Cerebellar cortex (tissue), 1 donor: ENCODE measurements around the gene ALPK1.
"Not testable (repeated sequence)": the region's sequence is repeated elsewhere in the genome, so short reads cannot be mapped to it uniquely, and the experiment has no call there.

Source experiments
- DNase-seq: peaks from one replicate; pipeline ENCODE4 v3.0.0-alpha.2; 2015; ENCODE audit warnings: low spot score

The ALPK1 gene

DNA sequence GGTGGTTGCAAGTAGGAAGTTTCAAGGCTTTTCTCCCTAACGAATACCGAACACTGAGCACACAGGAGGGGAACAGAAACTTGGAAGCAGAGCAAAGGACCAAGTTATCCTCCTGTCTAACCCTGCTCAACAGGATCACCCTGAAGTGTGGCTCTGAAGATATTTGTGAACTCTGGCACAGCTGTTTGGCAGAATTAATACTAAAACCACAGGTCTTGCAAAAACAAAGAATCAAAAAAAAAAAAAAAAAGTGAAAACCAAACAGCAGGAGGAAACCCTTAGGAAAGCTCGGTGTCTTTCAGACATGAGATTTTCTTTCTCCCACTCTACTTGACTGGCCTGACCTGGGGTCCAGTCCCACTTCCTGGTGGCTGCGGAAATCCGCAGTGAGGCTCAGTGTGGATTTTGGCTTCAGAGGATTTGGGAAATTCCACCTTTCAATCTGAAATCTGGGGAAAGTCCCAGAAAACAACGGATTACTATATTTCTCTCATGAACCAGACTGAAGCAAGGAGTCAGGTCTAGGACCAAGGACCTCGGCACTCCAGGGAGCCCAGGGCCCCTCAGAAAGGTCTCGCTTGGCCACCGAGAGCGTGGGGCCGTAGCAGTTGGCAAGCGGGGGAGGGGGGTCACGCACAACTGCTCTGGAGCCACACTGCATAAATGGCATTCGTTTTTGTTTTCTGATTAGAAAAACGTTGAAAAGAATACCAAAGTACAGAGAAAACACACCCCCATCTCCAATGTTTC, 12.3 kb upstream of the ALPK1 start:
- peak; percentile 49 for DNase-seq

DNA sequence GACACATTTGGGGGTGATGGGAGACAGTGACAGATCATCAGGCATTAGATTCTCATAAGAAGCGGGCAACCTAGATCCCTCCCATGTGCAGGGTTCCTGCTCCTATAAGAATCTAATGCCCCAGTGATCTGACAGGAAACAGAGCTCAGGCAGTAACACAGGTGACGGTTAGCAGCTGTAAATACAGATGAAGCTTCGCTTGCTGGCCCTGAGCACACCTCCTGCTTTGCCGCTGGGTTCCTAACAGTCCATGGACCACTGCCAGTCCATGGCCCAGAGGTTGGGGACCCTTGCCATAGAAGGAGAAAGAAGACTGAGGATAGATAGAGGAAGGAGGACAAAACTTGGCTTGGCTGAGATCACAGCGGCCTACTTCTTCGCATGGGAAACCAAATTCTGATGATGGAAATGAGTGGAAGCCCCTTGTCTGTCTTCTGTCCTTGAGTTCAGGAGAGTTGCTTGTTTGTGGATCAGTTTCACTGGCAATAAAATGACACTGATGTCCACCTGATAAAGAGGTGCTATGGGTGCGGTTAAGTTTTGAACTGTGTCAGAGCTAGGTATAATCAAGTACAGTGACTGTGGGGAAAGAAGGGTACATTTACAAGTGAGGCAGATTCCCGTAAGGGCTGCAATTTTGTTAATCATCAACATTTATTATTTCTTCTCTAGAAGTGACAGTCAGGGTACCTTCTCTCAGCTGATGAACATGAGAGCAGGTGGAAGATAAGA, 9.7 kb upstream of the ALPK1 start:
- DNase-seq: no peak

DNA sequence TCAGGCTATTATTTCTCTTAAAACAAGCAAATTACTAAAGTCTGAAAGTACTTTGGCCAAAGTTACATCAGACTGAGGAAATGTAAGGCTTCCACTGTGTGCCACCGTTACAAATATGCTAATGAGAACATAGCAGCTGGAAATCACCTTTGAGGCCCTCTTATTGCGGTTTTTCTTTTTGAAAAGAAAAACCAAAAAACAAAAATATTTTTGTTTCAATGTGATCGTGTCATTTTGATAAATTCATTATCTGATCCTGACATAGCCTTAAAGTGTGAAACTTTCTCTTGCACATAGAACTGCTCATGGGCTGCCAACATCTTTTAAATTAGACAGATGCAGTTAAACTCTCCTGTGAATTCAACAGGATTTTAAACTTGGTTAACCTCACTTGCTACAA, 8.7 kb upstream of the ALPK1 start:
- DNase-seq: no peak

DNA sequence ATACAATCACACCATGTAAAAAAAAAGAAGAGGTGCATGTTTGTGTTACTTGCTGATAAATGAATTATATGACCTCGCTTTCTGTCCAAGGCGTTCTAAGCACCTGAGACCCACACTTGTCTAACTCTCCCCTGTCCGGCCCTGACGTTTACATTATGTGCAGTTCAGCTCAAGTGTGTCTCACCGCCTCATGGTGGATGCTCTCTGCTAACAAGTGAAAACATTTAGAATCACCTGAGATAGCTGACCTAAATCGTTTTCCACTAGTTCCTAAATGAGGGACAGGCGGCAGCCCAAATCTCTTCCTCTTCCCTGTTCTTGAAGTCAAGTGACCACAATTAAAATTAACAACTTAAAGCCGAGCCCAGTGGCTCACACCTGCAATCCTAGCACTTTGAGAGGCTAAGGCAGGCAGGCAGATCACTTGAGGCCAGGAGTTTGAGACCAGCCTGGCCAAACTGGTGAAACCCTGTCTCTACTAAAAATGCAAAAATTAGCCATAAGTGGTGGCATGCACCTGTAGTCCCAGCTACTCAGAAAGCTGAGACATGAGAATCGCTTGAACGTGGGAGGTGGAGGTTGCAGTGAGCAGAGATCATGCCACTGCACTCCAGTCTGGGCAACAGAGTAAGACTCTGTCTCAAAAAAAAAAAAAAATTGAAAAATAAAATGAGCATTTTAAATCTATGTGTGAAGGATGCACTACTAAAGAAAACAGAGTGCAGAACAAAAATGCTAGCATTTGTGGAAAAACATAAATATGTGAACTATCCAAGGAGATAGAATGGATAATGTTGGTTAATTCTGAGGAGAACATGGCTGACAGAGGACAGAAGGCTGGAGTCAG, 7.5 kb upstream of the ALPK1 start:
- DNase-seq: no peak

DNA sequence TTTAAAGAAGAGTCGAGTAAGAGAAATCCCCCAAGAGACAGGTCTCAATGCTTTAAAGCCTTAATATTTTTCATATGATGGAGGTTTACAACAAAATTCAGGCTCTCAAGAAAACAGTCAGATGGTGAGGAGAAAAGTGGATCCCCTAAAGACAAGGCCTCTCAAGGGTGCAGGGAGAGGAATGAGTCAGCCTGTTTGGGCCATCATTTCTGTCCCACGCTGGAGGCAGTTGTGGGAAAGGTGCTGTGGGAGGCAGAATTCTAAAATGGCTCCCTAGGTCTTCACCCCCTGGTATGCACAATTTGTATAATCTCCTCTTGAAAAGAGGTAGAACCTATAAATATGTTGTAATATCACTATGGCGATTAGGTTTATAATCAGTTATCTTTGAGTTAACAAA, 6.8 kb upstream of the ALPK1 start:
- DNase-seq: no peak

DNA sequence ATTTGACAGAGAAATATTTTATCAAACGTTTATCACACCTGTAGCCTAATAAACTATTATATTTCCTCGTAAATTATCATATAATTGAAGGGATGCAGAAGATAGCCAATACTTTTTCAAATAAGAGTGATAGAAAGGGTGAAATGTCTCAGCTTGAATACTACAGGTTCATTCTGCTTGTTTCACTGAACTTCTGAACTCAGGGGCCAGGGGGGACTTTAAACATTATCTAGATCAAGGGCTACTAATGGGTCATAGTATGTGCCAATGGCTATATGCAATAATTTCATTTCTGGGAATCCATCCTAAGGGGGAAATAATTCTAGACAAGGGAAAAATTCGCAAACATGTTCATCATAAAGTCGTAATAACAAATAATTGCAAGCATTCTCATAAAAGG, 2.6 kb downstream of the ALPK1 start:
- DNase-seq: no peak

DNA sequence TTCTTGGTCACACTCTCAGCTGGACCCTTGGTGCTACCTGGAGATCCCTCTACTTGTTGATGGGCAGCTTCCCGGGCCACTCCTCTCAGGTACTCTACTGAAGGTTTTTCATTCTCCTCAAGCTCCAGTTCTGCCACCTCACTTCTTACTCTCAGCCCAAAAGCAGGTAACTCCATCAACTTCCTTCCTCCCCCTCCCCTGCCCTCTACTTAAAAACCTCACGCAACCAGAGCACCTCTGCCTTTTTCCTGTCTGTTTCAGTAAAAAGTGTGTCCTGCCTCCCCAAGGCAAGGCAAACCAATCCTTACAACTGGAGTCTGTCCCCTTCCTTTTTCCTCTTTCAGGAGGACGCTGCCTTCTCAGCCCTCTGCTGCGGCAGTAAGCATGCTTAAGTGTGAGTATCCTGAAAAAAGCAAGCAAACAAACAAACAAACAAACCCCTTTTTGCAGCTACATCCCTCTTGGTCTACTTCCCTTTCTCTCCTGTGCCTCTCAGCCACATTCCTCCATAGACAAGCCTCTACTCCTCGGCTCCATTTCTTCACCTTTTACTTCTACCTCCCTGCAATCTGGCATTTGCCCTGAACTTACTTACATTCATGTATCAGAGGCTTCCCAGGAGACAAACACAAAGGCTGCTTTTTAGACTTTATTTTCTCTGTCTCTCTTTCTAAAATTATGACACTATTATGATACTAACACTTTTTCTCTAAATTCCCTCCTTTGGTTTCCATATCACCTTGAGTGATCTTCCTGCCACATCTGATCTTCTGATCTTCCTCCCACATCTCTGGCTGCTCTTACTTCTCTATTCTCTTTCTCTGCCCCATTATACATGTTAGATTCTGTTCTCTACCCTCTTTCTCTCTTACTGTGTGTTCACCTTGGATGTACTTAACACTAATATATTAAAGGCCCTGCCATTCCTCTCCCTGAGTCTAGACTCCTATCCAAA, 5.4 kb downstream of the ALPK1 start:
- DNase-seq: no peak

DNA sequence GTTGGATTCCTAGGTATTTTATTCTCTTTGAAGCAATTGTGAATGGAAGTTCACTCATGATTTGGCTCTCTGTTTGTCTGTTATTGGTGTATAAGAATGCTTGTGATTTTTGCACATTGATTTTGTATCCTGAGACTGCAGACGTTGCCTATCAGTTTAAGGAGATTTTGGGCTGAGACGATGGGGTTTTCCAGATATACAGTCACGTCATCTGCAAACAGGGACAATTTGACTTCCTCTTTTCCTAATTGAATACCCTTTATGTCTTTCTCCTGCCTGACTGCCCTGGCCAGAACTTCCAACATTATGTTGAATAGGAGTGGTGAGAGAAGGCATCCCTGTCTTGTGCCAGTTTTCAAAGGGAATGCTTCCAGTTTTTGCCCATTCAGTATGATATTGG, 8.3 kb downstream of the ALPK1 start:
- DNase-seq: not testable (repeated sequence)

DNA sequence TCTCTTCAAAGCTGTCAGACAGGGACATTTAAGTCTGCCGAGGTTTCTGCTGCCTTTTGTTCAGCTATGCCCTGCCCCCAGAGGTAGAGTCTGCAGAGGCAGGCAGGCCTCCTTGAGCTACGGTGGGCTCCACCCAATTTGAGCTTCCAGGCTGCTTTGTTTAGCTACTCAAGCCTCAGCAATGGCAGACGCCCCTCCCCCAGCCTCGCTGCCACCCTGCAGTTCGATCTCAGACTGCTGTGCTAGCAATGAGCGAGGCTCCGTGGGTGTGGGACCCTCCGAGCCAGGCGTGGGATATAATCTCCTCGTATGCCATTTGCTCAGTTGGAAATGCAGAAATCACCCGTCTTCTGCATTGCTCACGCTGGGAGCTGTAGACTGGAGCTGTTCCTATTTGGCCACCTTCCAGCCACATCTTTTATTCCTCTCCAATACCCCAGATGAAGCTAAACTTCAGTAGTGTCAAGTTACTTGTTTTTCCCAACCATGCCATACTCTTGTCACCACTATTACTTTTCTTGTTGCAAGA, 12.2 kb downstream of the ALPK1 start:
- not testable (repeated sequence) for DNase-seq

DNA sequence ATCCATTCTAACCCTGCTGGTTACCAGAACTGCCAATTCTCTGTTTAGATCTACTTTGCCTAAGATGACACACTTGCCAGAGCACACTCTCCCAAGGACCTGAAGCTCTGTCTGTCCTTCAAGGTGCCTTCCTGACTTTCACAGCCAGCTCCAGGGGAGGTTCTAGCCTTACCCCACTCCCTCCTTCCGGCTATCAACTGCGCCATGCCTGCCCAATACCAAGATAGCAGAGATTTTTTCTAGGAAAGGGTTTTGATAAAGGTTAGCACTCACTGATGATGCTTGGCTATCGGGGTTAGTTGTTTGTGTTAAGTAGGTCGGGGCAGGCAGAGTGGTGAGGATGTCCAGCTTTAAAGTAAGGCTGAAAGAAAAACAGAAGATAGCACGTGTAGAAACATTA, 14.3 kb downstream of the ALPK1 start:
- DNase-seq: no peak

DNA sequence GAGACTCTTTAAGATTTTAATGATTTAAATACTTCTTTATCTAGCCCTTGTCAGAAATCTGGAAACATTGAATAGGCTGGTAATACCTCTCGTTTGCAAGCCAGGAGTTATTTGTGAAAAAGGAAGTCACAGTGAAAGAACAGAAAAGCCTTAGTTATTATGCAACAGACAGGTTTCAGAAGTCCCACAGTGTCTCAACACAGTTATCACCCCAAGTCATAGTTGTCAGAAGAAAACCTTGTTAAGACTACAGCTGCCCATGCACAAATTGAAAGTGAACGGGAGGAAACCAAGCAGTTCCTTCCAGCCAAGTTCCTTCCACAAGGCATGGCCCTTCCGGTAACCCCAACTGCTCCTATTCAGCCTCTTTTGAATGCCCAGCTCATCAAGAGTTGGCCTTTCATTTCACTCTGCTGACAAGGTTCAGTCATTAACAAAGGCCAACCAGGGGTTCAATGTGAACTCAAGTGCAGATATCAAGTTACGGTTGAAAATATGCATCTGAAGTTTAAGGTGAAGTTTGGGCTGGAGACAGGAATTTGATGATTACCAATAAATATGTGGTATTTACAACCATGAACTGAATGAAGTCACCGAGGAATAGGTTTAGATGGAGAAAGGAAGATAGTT, 15.6 kb downstream of the ALPK1 start:
- no peak for DNase-seq

DNA sequence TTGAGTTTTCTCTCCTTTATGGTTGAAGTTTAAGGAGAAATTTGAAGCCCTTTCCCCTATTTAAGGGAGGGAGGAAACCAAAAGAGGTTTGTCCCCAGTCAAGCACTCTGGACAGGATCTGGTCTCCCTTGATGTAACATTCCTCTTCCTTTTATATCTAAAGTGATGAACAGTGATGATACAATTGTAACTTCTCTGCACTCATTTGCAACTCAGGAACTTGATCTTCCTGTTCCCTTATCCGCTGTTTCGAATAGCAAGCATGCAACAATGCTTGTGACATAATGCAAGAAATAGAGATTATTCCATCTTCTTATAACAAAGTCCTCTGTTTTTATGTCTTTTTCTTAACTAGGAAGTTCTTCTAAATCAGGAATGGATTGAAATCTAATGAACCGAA, 18.3 kb downstream of the ALPK1 start:
- DNase-seq: no peak

DNA sequence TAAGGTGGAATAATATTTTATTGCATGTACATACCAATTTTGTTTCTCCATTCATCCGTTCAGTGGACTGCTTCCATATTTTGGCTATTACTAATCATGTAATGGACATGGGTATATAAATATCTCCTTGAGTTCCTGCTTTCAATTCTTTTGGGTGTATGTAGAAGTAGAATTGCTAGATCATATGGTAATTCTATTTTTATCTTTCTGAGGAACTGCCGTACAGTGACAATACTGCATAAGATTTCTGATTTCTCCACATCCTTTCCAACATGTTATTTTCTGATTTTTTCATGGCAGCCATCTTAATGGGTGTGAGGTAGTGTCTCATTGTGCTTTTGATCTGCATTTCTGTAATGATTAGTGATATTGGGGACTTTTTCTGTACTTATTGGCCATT, 19.2 kb downstream of the ALPK1 start:
- DNase-seq: no peak

DNA sequence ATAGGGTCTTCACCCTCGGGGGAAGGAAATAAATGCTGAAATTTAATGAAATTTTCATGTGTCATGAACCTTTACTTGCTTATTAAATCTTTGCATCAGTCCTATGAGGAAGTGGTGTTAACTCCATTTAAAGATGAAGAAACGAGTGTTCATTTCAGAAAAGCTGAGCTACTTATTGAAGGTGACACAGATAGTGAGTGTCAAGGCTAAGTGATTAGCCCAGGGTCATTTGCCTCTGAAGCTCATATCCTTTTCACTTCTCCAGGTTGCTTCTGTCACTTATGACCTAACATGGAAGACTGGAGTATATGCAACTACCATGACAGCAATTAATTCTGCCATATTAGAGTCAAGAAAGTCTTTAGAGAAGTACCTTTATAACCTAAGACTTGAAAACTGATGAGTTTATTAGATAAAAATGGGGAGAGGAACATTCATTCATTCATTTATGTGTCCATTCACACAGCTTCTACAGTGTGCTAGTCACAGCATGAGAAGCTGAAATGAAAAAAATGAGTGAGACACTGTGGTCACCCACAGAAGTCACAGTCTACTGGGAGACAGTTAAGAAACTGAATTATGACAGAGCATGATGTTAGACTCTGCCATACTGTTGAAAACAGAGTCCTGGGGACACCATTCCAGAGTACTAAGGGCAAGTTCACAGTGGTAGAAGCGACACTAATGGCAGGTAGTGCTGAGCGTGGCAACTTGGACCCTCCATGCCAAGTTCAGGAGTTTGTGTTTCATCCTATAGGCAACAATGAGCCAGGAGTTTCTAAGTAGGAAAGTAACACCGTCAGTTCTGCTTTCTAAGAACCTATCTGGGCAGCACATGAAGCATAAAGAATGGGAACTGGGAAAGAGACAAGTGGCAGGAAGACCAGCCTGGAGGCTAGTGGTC, 21.3 kb downstream of the ALPK1 start:
- DNase-seq: no peak

DNA sequence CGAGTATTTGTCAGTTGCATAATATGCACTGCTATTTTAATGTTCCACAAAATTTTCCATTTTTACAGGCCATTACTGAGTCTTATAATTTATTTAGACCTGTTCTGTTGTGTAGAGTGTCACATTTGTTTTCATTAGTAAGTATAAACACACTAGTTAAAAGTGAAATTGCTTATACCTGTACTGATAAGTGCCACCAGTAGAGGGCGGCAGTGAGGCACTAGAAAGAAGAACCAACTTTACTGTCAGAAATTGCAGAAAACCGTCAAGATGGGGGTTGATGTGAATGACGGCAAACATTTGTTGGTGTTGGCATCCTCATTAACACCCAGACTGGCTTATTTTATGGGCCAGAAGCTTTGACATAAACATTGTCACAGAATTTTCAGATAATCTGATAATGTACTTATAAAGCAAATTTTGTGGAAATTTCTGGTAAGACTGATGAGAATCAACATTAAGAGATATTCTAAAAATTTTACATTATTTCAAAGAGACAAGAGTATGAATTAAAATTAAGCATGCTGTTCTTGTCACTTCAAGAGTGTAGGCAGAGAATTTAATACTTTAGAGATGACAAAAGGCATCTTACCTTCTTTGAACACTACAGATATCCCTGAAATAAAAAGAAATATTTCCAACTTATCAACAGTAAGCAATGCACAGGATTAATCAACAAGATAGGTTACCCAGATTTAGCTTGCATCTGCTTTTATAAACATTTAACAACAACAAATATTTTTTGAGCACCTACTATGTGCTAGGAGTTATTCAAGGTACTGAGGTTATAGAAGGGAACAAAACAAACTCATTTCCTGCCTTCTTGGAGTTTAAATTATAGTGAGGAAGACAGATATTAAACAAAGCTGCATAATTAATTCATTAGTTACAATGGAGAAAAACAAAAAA, 24.9 kb downstream of the ALPK1 start:
- peak; percentile 54 for DNase-seq

DNA sequence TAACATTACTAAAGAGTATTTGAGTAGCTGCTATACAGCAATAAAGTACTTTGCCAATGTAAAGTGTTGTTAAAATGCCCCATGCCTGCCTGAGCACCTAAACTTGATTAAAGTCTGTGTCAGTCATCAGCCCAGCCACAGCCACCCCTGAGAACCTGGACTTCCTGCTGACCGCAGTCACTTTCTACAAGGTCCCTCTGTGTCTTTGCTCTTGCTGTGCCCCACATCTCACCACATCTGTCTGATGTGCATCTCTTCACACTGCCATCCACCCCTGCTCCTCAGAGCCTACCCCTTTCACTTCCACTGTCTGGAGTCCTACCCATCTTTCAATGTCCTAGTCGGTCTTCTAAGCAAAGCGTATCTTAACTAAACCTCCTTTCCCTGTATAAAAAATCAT, 25.7 kb downstream of the ALPK1 start:
- DNase-seq: no peak

DNA sequence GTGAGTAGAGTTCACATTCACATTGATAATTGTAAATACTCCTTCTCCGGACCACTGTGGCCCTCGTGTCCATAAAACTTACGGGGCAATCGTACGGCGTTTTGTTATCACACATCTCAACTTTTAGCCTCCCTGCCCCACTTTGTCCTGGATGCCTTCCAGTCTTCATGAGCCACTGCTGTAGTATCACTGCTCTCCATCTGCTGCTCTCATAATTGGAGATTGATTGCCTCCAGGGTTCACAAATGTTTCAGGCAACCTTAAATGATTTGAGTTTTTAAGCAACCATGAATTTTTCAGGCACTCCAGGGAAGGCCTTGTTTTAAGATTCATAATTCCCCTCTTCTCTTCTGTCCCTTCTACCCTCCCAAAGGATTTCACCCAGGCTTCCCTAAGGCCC, 28.4 kb downstream of the ALPK1 start:
- DNase-seq: peak; percentile 21

DNA sequence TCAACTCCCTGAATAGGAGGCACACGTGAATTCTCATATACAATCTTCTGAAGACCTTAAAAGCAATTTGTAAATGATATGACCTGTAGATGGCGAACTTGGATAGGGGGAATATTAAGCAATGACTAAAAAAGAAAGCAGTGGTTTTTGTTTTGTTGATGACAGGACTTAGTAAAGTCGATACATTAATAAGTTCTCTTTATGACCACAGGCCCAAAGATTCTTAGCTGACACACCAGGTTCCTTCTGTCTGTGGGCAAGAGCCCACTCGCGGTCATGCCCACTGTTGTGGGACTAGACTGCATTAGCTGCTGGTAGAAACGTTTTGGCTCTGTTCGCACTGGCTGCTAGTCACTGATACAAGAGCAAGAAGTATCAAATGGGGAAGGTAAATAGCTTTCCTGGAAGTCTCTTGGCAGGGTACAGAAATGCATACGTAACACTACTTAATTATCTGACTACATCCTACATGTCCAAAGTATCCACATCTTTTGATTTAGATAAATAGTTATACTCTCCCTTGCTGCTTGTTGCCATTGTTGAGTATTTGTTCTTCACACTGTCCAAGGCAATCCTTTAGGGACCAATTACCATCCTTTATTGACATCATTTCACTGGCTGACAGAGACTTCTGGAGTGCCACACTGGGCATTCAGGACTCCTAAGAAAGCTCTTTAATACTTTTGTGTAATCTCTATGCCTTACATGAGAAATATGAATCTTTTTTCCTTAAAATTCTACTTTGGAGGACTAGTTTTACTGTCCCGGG, 31.0 kb downstream of the ALPK1 start:
- peak; percentile 68 for DNase-seq
